Adrenal gland (tissue), 5 donors: ENCODE data around the gene ETV7.
"Not testable (repeated sequence)": the region's sequence is repeated elsewhere in the genome, so short reads cannot be mapped to it uniquely, and the experiment has no call there.

Experiments used
- POLR2A ChIP-seq, 2 donors: fragments of 450-650 bp; IDR thresholded peaks; one replicate each; pipeline ENCODE4 v1.6.1; 2017; ENCODE audit warnings: antibody characterized with exemption in 2 of 2, mild to moderate bottlenecking in 2 of 2, moderate library complexity in 1 of 2
- TF ChIP-seq, protein P1 (sequence below), 6 experiments: fragments of 450-650 bp in 4 of 6; fragments of 200-600 bp in 2 of 6; sonication (generic) in 1 of 6; IDR thresholded peaks; 1 replicate in 5 of 6; 2 replicates in 1 of 6; pipeline versions ENCODE4 v1.5.1 to v1.8.0; 2016 to 2021; ENCODE audit warnings: antibody characterized with exemption in 6 of 6, mild to moderate bottlenecking in 2 of 6, moderate library complexity in 1 of 6
- donor health status: DM: no; HTN: no; CAD: no.

DNA sequence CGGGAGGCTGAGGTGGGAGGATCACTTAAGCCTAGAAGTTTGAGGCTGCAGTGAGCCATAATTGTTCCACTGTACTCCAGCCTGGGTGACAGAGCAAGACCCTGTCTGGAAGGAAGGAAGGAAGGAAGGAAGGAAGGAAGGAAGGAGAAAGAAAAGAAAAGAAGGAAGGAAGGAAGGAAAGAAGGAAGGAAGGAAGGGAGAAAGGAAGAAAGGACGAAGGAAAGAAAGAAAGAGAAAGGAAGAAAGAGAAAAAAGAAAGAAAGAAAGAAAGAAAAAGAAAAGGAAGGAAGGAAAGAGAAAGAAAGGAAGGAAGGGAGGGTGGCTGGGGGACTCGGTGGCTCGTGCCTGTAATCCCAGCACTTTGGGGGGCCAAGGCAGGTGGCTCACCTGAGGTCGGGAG is 22.2 kb upstream of the ETV7 start:
- TF ChIP-seq POLR2A (IDR thresholded peaks at IDR 0.05), result not testable (repeated sequence)
- TF ChIP-seq, protein P1, sequence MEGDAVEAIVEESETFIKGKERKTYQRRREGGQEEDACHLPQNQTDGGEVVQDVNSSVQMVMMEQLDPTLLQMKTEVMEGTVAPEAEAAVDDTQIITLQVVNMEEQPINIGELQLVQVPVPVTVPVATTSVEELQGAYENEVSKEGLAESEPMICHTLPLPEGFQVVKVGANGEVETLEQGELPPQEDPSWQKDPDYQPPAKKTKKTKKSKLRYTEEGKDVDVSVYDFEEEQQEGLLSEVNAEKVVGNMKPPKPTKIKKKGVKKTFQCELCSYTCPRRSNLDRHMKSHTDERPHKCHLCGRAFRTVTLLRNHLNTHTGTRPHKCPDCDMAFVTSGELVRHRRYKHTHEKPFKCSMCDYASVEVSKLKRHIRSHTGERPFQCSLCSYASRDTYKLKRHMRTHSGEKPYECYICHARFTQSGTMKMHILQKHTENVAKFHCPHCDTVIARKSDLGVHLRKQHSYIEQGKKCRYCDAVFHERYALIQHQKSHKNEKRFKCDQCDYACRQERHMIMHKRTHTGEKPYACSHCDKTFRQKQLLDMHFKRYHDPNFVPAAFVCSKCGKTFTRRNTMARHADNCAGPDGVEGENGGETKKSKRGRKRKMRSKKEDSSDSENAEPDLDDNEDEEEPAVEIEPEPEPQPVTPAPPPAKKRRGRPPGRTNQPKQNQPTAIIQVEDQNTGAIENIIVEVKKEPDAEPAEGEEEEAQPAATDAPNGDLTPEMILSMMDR (IDR thresholded peaks at IDR 0.05), result not testable (repeated sequence)
